H1 (cell line): ENCODE results near the gene RALGAPA2.

Source experiments
- ATF3 ChIP-seq: IDR thresholded peaks from 2 replicates; pipeline ENCODE4 v1.6.1; 2011; ENCODE audit warnings: low read depth, mild to moderate bottlenecking, low read length; ENCODE audit not compliant: insufficient read depth
- BRCA1 ChIP-seq: IDR thresholded peaks from 2 replicates; pipeline ENCODE4 v1.6.1; 2012; ENCODE audit warnings: low read depth, low read length, improper control_type of control experiment
- CHD2 ChIP-seq: IDR thresholded peaks from 2 replicates; pipeline ENCODE4 v1.6.1; 2012; ENCODE audit warnings: low read length, improper control_type of control experiment
- CTCF ChIP-seq, 3 experiments: IDR thresholded peaks; 1 replicate in 2 of 3; 2 replicates in 1 of 3; pipeline versions ENCODE4 v1.5.1 to v1.6.1; 2011; ENCODE audit warnings: low read length in 3 of 3, mild to moderate bottlenecking in 3 of 3, inconsistent platforms in 2 of 3, low read depth in 1 of 3, moderate library complexity in 1 of 3; ENCODE audit not compliant: insufficient read depth in 1 of 3; ENCODE audit errors: control extremely low read depth in 1 of 3
- EP300 ChIP-seq, 2 experiments: IDR thresholded peaks; 1 replicate in 1 of 2; 2 replicates in 1 of 2; pipeline ENCODE4 v1.6.1; 2011 to 2012; ENCODE audit warnings: low read depth in 2 of 2, low read length in 2 of 2, mild to moderate bottlenecking in 2 of 2, borderline replicate concordance in 1 of 2, inconsistent platforms in 1 of 2, moderate library complexity in 1 of 2
- EZH2 ChIP-seq: fragments of 200-600 bp; sonication (generic); IDR thresholded peaks from 2 replicates; pipeline ENCODE4 v1.7.1; 2012; ENCODE audit warnings: low read depth, mild to moderate bottlenecking, moderate library complexity, low read length, inconsistent platforms; ENCODE audit not compliant: severe bottlenecking
- GABPA ChIP-seq: IDR thresholded peaks from 2 replicates; pipeline ENCODE4 v1.6.1; 2011; ENCODE audit warnings: mild to moderate bottlenecking, low read length, moderate library complexity, borderline replicate concordance; ENCODE audit not compliant: insufficient read depth
- HDAC2 ChIP-seq, 2 experiments: fragments of 300-600 bp in 1 of 2; sonication (generic) in 1 of 2; IDR thresholded peaks; 2 replicates each; pipeline ENCODE4 v1.6.1; 2011 to 2012; ENCODE audit warnings: low read depth in 2 of 2, low read length in 2 of 2, mild to moderate bottlenecking in 2 of 2, moderate library complexity in 2 of 2, borderline replicate concordance in 1 of 2, inconsistent platforms in 1 of 2
- NRF1 ChIP-seq: IDR thresholded peaks from 2 replicates; pipeline ENCODE4 v1.6.1; 2011; ENCODE audit warnings: mild to moderate bottlenecking, low read depth, low read length, improper control_type of control experiment
- POLR2A ChIP-seq, 2 experiments: IDR thresholded peaks; 1 replicate in 1 of 2; 2 replicates in 1 of 2; pipeline ENCODE4 v1.6.1; 2011; ENCODE audit warnings: low read depth in 2 of 2, low read length in 2 of 2, mild to moderate bottlenecking in 2 of 2; ENCODE audit errors: control extremely low read depth in 1 of 2
- POLR2AphosphoS5 ChIP-seq: IDR thresholded peaks from 2 replicates; pipeline ENCODE4 v1.6.1; 2011; ENCODE audit warnings: low read depth, low read length
- TEAD4 ChIP-seq: IDR thresholded peaks from 2 replicates; pipeline ENCODE4 v1.6.1; 2012; ENCODE audit warnings: low read depth, low read length, inconsistent platforms, mixed read lengths
- YY1 ChIP-seq: IDR thresholded peaks from 2 replicates; pipeline ENCODE4 v1.6.1; 2011; ENCODE audit warnings: low read depth, mild to moderate bottlenecking, low read length

DNA sequence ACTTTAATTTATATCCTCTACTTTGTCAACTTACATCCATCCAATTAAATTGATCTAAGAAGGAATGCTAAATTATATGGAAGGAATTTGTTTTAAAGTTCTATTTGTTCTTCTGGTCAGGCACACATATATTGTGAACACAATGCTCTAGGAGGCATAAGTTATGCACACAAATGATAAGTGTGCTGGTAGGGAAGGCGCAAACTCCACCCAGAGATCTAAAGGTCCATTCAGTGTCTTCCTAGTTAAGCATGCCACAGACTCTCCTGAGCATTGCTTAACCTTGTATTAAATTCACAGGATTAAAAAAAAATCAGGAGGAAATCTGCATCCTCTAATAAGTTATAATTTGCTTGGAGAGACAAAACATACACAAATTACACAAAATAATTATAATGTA is 127.3 kb downstream of the RALGAPA2 start:
- no peak for TF ChIP-seq ATF3
- TF ChIP-seq POLR2AphosphoS5, result no peak
- no peak for TF ChIP-seq TEAD4
- TF ChIP-seq GABPA, result no peak
- TF ChIP-seq CTCF (IDR thresholded peaks at IDR 0.05; ENCODE audit: control extremely low read depth in 1 of 3, insufficient read depth in 1 of 3, low read depth in 1 of 3, low read length in 3 of 3), result no peak
- no peak for TF ChIP-seq NRF1
- no peak for TF ChIP-seq EZH2
- no peak for TF ChIP-seq CHD2
- no peak for TF ChIP-seq EP300 (IDR thresholded peaks at IDR 0.05; ENCODE audit: borderline replicate concordance in 1 of 2, low read depth in 2 of 2, low read length in 2 of 2)
- no peak for TF ChIP-seq HDAC2 (IDR thresholded peaks at IDR 0.05; ENCODE audit: borderline replicate concordance in 1 of 2, low read depth in 2 of 2, low read length in 2 of 2)
- TF ChIP-seq POLR2A (IDR thresholded peaks at IDR 0.05; ENCODE audit: control extremely low read depth in 1 of 2, low read depth in 2 of 2, low read length in 2 of 2), result no peak
- no peak for TF ChIP-seq YY1
- no peak for TF ChIP-seq BRCA1
